ENCODE measurements around the gene NOP9.

GRCh38 chr14:24348186-24348585, 48.5 kb downstream of the NOP9 start:
- no peak for TF ChIP-seq CTCF (IDR thresholded peaks at IDR 0.05)
- TF ChIP-seq POLR2A (IDR thresholded peaks at IDR 0.05) = no peak
